Measurements from ENCODE around the gene CRYBB1. TPM values are rescaled to one million over a fixed set of nuclear protein-coding genes. Genes with fewer than 3 reads are reported as not detected.

CRYBB1 gene
- total and polyA plus RNA-seq, 10 donors = 0.34 to 2.9 (median 1.7) TPM

GRCh38 chr22:26610996-26611395 lies 6.8 kb downstream of the CRYBB1 start:
- 51 to 84% (median 79%) methylated on average over 2 of the region's 2 CpGs for WGBS, 5 donors
- Histone ChIP-seq H3K27ac (peak overlapping the region in 3 of 8 donors; percentile 39 to 67 (median 65)), H3K4me1 (peaks cover 5 to 39% (median 22%) of the 10 kb centered on the region in 6 donors), H3K9me3 (no peaks in the 10 kb centered on the region), H3K36me3 (no peaks in the 10 kb centered on the region), H3K27me3 (replicated peaks in 1 of 7) (no peaks in the 10 kb centered on the region), H3K4me3 (no peak overlapping the region)
- intact Hi-C loops (cut with DNase I; ENCODE audit: low total_unique reads) = no loop called here
- peak; percentile 11 for DNase-seq
- no peak for TF ChIP-seq CTCF (IDR thresholded peaks at IDR 0.05 in 8 of 11, conservative IDR thresholded peaks at IDR 0.05 in 3 of 11)
- no peak for TF ChIP-seq POLR2AphosphoS5 (IDR thresholded peaks at IDR 0.05)
- no peak for TF ChIP-seq POLR2A (IDR thresholded peaks at IDR 0.05)

- Histone ChIP-seq H3K36me3 (no peaks in the 10 kb centered on the region), H3K27ac (peak overlapping the region in 4 of 8 donors; percentile 26 to 67 (median 52)), H3K4me3 (no peak overlapping the region), H3K4me1 (peaks cover 5 to 32% (median 19%) of the 10 kb centered on the region in 6 donors), H3K9me3 (no peaks in the 10 kb centered on the region), H3K27me3 (replicated peaks in 1 of 7) (no peaks in the 10 kb centered on the region)
- DNase-seq = peak; percentile 74
- 54 to 70% (median 63%) methylated on average over 12 of the region's 12 CpGs for WGBS, 5 donors
- intact Hi-C loops (cut with DNase I; ENCODE audit: low total_unique reads) = no loop called here
- TF ChIP-seq POLR2AphosphoS5 (IDR thresholded peaks at IDR 0.05) = peak in 2 of 3 donors; percentile 68 to 74
- TF ChIP-seq POLR2A (IDR thresholded peaks at IDR 0.05) = no peak
- no peak for TF ChIP-seq CTCF (IDR thresholded peaks at IDR 0.05 in 8 of 11, conservative IDR thresholded peaks at IDR 0.05 in 3 of 11)
Observed at GRCh38 chr22:26610072-26610958, 7.5 kb downstream of the CRYBB1 start.

GRCh38 chr22:26609287-26609686 lies 8.5 kb downstream of the CRYBB1 start:
- Histone ChIP-seq H3K9me3 (no peaks in the 10 kb centered on the region), H3K4me1 (peaks cover 5 to 22% (median 13%) of the 10 kb centered on the region in 6 donors), H3K4me3 (no peak overlapping the region), H3K27me3 (replicated peaks in 1 of 7) (no peaks in the 10 kb centered on the region), H3K36me3 (no peaks in the 10 kb centered on the region), H3K27ac (peak overlapping the region in 1 of 8 donors; percentile 65)
- intact Hi-C loops (cut with DNase I; ENCODE audit: low total_unique reads) = no loop called here
- no peak for DNase-seq
- no peak for TF ChIP-seq CTCF (IDR thresholded peaks at IDR 0.05 in 8 of 11, conservative IDR thresholded peaks at IDR 0.05 in 3 of 11)
- no peak for TF ChIP-seq POLR2AphosphoS5 (IDR thresholded peaks at IDR 0.05)
- TF ChIP-seq POLR2A (IDR thresholded peaks at IDR 0.05) = no peak
- WGBS, 5 donors = 90 to 98% (median 92%) methylated on average over 2 of the region's 2 CpGs

- Histone ChIP-seq H3K4me3 (no peak overlapping the region), H3K36me3 (no peaks in the 10 kb centered on the region), H3K9me3 (no peaks in the 10 kb centered on the region), H3K27me3 (replicated peaks in 1 of 7) (no peaks in the 10 kb centered on the region), H3K4me1 (peaks cover 5 to 17% (median 11%) of the 10 kb centered on the region in 6 donors), H3K27ac (no peak overlapping the region)
- WGBS, 5 donors = 66 to 92% (median 78%) methylated on average over 2 of the region's 2 CpGs
- intact Hi-C loops (cut with DNase I; ENCODE audit: low total_unique reads) = no loop called here
- no peak for DNase-seq
- TF ChIP-seq POLR2A (IDR thresholded peaks at IDR 0.05) (no peak), POLR2AphosphoS5 (IDR thresholded peaks at IDR 0.05) (no peak), CTCF (IDR thresholded peaks at IDR 0.05 in 8 of 11, conservative IDR thresholded peaks at IDR 0.05 in 3 of 11) (no peak)
Observed at GRCh38 chr22:26608129-26608528, 9.7 kb downstream of the CRYBB1 start.
